SU-DHL-6 (cell line): Measurements from ENCODE around the gene ASB2.

ENCODE experiments used
- EZH2phosphoT487 ChIP-seq: fragments of 200-600 bp; sonication (generic), shearing (Covaris generic); conservative IDR thresholded peaks from 2 replicates; pipeline ENCODE4 v1.6.1; 2018; ENCODE audit warnings: mild to moderate bottlenecking, antibody characterized with exemption, low read length, moderate library complexity, mixed read lengths
- TF ChIP-seq, protein P1 (sequence below): fragments of 200-600 bp; sonication (generic); IDR thresholded peaks from one replicate; pipeline ENCODE4 v1.5.1; 2017; ENCODE audit warnings: antibody characterized with exemption, mild to moderate bottlenecking, low read length, moderate library complexity; ENCODE audit not compliant: insufficient read depth, poor library complexity, severe bottlenecking

DNA sequence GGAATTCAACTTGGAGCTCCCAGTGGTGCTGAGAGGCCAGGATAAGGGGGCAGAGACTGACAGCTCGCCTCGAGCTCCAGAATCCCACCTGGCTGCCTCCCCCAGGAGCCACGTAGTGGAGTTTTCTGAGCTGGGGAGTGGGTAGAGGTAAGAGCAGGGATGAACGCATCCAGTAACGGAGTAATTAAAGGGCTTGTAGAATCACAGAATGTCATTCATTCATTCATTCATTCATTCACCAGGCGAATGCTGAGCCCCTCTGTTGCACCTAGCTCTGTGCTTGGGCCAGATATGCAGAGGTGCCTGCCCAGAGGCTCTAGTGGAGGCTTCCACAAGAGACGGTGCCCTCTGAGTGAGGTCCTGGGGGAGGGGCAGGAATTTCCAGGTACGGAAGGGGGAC, 41.2 kb downstream of the ASB2 start:
- TF ChIP-seq, protein P1, sequence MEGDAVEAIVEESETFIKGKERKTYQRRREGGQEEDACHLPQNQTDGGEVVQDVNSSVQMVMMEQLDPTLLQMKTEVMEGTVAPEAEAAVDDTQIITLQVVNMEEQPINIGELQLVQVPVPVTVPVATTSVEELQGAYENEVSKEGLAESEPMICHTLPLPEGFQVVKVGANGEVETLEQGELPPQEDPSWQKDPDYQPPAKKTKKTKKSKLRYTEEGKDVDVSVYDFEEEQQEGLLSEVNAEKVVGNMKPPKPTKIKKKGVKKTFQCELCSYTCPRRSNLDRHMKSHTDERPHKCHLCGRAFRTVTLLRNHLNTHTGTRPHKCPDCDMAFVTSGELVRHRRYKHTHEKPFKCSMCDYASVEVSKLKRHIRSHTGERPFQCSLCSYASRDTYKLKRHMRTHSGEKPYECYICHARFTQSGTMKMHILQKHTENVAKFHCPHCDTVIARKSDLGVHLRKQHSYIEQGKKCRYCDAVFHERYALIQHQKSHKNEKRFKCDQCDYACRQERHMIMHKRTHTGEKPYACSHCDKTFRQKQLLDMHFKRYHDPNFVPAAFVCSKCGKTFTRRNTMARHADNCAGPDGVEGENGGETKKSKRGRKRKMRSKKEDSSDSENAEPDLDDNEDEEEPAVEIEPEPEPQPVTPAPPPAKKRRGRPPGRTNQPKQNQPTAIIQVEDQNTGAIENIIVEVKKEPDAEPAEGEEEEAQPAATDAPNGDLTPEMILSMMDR, result no peak
- TF ChIP-seq EZH2phosphoT487, result no peak
